Daoy (cell line): ENCODE measurements around the gene VHLL. TPM values are rescaled to one million over a fixed set of nuclear protein-coding genes. Genes with fewer than 3 reads are reported as not detected.
A peak's percentile ranks its signal among the peaks of the same experiment; 100 is the strongest.

Experiments used
- DNase-seq: peaks from one replicate; pipeline ENCODE4 v3.0.0-alpha.2; 2015; ENCODE audit warnings: low read depth
- total RNA-seq: library from RNA; depleted of rRNA; stranded (reverse); fragments of >200 nt; shearing (Covaris generic); gene quantifications from 2 replicates; pipeline ENCODE4 v1.2.3, GENCODE V29; 2014

Gene VHLL
- total RNA-seq, 1 experiment from 2014 or later, result not detected

DNA sequence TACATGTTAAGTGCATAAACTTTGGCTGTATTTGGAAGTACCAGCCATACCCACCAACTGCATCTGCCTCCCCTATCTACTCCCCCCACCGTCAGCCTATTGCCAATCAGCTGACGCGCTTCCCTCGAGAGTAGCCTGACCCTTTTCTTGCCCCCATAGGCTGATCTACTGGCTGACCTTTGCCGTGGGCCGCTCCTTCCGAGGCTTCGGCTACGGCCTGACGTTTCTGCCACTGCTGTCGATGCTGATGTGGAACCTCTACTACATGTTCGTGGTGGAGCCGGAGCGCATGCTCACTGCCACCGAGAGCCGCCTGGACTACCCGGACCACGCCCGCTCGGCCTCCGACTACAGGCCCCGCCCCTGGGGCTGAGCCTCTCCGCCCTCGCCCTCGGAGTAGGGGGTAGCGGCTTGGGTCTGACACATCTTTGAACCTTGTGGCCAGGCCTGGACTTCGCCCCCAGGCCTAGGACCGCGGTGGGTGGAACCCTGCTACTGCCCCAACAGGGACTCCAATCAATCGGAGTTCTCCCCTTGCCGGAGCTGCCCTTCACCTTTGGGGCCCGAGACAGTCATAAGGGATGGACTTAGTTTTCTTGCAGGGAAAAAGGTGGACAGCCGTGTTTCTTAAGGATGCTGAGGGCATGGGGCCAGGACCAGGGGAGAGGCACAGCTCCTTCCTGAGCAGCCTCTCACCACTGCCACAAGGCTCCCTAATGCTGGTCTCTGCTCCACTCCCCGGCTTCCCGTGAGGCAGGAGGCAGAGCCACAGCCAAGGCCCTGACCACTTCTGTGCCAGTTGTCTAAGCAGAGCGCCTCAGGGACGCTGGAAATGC is 7.7 kb downstream of the VHLL start:
- DNase-seq, result peak; percentile 82

DNA sequence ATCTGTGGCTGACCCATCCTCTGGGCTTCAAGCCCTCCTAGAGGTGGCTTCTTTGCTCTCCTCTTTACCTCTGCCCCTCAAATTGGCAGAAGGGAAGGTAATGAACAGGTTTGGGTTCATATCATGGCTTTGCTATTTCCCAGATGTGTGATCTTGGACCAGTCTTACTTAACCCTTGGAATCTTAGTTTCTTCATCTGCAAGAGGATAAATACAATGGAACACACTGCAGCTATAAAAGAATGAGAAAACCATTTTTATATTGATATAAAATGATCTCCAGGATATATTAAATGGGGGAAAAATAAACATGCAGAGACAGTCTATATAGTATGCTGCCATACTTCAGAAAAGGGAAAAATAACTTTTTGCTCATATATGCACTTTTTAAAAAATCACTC is 9.2 kb downstream of the VHLL start:
- DNase-seq, result no peak

DNA sequence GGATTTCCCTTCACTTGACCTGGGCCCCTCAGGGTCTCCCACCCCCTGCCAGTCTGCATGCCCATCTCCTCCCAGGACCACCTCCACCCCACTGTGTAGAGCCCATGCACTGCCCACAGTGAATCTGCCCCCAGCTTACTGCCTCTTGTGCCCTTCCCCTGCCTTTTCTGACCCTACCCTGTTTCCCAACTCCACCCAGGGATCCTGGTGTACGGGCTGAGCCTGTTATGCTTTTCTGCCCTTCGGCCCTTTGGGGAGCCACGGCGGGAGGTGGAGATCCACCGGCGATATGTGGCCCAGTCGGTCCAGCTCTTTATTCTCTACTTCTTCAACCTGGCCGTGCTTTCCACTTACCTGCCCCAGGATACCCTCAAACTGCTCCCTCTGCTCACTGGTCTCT is 13.0 kb downstream of the VHLL start:
- DNase-seq, result no peak

DNA sequence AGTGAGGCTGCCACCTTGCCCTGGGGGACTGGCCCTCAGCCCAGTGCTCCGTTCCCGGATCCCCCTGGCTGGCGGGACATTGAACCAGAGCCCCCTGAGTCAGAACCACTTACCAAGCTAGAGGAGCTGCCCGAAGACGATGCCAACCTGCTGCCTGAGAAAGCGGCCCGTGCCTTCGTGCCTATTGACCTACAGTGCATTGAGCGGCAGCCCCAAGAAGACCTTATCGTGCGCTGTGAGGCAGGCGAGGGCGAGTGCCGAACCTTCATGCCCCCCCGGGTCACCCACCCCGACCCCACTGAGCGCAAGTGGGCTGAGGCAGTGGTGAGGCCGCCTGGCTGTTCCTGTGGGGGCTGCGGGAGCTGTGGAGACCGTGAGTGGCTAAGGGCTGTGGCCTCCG is 13.7 kb downstream of the VHLL start:
- no peak for DNase-seq

DNA sequence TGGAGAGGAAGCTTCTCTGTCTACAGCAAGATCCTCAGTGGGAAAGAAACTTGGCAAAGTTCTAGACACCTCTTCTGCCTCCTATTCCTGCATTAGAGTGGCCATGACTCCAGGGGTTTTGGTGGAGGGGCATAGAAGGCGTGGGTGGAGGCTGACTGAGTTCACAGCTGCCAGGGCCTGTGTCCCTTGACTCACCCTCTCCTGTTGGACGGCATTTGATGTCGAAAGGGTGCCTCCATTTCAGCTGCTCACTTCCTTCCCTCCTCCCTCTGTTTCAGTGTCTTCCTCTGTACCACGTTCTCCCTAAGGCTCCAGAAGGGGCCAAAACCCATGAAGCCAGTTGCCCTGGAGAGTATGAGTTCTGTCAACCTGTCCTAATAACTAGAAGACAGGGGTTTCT is 14.3 kb downstream of the VHLL start:
- no peak for DNase-seq

DNA sequence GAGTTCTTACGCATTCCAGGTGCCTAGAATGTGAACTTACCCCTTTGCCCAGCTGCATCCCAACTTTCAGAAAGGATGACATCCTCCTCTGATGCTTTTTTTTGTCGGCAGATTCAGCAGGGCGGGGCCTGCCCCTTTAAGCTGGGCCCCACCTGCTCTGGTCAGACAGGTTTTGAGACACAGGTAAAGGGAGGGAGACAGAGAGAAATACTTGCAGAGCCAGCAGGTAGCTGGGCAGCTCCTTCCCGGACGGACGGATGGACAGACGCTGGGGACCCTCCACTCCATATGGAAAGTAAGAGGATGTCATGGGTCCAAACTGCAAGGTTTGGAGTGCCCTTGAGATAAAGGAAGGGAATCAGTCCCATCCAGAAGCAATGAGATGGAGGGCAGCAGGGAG is 15.0 kb downstream of the VHLL start, which contains the start of gene TMEM79:
Gene TMEM79, plus strand, starts transcription at position 214 of the 400 bp plus-strand sequence. CDS start 902 bp downstream, outside the sequence.
- DNase-seq, result no peak

DNA sequence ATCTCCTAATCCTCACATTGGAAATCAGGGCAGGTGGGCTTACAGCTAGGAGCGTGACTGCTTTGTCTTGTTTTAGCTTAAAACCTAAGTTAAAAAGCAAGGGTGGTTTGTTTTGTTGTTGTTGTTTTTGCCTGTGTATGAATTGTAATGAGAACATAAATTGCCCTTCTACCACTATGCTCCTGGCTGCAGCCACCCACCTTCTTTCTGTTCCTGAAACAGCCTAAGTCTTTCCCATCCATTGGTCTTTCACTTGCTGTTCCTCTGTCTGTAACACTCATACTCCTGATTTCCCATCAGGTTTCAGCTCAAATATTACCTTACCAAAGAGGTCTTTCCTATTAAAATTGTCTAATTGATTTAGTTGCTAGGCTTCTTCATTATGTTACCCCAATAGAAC is 15.6 kb downstream of the VHLL start:
- no peak for DNase-seq

DNA sequence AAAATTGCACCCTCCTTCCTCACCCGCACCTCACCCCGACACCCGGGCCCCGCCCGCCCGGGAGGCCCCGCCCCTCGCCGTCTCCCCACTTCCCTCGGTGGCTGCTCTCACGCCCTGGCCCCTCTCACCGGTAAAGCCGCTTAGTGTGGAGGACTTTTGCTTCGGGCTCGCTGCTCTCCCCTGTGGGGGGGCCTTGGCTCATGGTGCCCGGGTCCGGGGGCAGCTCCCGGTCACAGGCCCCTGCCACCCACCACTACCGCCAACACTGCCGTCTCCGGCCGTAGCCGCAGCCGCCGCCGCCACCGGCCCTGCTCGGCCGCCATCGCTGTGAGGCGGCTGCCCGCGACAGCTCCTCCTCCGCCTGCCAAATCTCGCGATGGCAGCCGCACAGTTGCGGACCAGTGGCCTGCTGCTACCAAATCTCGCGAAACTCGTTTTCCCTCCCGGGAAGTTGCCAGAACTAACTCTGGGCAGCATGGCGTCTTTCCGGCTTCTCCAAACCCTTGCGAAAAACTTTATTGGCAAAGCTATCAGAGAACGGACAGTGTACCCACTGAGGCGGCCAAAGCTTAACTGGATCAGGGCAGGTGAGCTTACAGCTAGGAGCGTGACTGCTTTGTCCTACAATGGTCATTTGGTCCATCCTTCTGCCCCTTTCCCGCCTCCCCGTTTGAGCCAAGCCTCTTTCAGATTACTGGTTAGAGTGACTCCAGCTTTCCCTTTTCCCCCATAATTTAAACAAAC is 16.5 kb downstream of the VHLL start, which contains the start of gene SMG5:
Gene SMG5, minus strand, starts transcription at position 347 of the 744 bp plus-strand sequence. Its CDS starts 145 bp downstream, at position 202.
- DNase-seq, result peak; percentile 99

DNA sequence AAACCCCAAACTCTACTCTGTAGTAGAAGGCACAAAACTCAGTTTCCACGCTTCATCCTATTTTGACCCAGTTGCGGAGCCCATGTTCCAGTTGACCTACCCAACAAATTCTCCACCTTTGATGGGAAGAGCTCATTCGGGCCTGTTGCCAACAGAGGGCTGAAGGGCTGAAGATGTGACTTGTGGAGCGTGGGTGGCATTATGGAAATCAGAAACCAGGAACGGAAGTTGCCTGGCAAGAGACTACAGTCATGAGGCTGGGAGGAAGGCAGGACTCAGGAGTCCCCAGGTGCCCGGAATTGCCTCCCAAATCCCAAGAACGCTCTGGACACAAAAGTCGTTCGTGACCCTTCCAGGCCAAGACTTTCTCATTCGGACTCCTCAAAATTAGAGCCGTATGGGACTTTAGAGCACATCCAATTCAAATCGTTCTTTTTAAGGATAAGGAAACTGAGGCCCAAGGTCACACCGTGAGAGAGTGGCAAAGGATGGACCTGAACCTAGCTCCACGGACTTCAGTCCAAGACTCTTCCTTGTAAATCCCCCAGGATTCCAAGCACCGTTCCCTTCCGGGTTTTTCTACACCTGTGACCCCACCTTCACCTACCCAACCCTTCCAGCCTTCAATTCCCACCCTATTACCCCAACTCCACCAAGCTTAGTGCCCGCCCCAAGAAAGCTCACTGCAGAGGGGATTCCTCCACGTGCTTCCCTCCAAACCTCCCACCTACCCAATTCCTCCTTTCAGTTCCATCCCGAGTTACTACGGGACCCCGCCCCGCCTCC is 17.2 kb downstream of the VHLL start:
- DNase-seq, result peak; percentile 51

DNA sequence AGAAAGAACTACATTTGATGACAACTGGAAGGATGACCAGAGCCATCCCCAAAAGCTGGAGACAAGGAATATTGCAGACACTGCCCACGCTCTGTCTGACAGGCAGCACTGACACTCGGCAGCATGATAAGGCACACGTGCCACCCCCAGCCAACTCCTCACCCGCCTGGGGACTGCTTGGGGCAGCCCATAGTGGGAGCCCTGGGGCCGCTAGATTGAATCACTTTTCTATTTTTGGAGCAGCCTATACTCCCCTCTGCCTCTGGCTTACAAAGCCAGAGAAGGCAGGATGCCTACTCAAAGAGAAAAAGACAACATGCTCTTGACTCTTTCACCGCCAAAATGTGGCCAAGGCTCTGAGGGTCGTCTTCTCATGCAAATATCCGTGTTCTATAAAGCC is 17.8 kb downstream of the VHLL start:
- DNase-seq, result peak; percentile 48

DNA sequence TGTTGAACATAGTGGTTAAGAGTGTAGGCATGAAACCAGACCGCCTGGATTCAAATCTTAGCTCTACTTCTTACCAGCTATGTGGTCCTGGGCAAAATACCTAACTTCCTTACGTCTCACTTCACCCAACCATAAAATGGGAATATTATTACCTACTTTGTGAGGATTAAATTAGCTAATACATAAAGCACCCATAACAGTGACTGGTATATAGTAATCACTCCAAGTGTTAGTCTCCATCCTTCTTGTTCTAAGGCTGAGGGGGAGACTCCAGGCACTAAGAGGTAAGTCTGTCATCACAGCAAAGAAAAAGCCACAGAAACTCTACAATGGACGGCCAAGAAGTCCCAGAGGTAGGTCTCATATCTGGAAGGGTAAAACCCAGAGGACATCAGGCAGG is 19.3 kb downstream of the VHLL start:
- DNase-seq, result no peak

DNA sequence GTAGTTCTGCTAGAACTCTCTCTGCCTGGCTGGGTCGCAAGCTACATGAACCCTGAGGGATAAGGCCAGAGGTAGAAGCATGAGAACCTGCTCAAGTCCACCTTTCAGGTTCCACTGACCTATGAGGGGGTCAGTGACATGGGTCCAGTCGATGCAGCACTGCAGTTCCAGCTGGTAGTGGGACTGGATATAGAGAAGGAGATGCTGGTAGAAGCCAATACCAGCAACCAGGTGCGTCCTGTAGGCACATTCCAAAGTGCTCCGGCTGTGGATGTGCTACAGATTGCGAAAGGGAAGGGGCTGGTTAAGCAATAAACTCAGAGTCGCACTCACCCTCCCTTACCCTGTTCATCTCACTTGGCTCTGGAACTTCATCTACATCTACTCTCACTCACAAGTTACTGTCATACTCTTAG is 22.1 kb downstream of the VHLL start:
- DNase-seq, result no peak

DNA sequence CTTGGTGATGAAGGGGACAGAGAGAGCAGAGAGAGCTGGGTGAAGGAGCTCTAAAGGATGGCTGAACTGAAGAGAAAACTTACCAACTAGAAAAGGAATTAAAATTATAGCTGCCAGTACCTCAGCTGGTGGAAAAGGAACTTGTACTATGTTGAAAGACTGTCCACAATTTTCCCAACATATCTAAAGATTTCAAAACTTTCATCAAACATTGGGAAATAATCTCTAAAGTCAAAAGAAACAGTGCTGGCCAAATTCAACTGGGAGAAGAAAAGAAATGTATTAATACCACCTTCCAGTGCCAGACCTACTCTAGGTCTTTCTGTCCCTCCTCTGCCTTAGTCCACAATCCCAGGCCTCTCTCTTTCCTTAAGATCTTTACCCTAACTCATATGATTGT is 22.6 kb downstream of the VHLL start:
- DNase-seq, result no peak

DNA sequence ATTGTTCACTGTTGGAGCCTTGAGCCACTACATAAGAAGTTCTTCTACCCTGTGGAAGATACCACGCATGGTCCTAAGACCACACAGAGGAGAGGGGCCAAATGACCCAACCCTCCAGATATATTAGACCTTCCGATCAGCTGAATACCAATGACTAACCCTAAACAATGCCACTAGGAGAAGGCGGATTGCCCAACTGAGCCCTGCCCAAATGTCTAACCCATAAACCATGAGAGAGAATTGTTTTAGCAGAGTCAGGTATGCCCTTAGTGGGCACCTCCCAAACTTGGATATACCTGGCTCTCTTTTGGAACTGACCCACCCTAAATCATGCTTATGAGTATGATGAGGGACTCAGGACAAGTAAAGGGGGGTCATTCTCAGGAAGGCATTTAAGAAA is 28.8 kb downstream of the VHLL start:
- no peak for DNase-seq

DNA sequence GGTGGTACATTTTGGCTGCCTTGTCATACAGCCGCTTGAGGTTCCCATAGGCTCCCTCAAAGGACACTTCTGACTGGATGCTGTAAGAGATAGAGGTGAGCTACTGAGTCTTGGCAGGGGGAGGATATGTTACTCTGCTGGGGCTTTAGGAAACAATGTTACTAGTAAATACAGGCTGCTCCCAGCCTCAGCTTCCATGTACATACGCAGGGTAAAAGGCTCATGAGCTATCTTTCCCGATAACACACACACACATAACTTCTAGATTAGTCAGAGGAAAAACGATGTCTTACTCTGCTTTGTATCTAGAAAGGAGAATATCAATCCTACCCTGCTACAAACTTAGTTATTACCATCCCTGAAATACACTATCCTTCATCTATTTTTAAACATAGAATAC is 30.8 kb downstream of the VHLL start:
- no peak for DNase-seq

DNA sequence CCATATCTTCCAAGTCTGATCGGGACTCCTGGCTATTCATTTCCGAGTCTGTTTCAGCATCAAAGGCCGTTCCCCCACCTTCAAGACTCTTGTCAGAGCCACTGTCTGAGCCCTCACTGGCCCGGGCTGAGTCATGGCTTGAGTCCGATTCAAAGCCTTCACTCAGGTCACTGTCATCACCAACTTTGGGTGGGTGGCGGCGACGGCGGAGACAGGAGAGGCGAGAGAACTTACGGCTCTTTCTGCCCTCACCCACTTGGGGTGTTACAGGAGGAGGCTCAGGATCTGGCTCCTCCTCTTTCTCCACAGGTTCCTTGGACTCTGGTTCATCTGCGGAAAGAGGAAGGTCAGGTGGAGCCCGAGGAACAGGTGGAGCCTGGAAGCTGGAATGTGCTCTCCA is 33.1 kb downstream of the VHLL start:
- DNase-seq, result no peak

DNA sequence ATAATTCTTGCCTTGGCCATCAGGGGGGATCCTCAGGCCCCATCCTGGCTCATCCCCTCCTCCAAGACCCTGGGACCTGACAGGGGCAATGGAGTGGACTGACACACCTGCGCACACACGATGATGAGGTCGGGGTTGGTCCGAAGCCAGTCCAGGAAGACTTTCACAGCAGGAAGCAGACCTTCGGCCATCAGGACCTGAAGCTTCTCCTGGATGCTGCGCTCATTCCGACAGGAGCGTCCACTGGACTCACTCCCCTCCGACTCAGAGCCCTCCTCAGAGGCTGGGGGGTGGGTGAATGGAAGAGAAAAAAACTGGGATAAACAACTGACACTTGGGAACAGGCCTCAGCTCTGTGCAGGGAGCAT is 35.8 kb downstream of the VHLL start:
- no peak for DNase-seq

DNA sequence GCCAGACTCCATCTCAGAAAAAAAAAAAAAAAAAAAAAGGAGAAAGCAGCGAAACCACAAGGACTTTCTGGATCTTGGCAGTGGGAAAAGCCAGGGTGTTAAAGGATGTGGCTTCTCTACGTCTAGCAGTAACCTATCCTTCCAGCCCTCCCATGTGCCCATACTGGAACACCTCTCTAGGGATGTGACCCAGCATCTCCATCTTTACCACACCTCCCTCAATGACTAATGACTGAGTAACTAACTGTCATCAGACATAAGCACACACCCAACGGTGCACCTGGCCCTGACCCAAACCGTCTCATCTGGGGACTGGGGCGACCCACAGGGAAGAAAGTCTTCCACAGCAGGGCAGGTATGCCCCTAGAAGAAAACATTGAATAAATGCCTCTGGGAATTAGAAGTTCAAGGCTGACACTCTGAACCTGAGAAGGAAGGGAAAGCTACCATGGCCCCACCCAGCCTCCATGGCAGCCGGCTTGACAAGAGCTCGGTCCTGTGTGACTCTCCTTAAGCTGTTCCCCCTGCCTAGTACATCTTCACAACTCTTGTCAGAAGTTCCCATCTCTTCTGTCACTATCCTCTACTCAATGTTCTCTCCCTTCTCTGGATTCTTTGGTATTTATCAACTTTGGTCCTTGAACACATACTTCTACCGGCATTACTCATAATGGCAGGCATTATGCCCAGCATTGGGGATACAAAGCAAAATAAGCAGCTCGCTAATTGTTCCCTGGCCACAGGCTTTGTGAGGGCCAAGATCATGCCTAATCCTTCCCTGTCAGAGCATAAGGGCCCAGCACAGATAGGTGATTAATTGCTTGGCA is 36.4 kb downstream of the VHLL start:
- DNase-seq, result peak; percentile 86

DNA sequence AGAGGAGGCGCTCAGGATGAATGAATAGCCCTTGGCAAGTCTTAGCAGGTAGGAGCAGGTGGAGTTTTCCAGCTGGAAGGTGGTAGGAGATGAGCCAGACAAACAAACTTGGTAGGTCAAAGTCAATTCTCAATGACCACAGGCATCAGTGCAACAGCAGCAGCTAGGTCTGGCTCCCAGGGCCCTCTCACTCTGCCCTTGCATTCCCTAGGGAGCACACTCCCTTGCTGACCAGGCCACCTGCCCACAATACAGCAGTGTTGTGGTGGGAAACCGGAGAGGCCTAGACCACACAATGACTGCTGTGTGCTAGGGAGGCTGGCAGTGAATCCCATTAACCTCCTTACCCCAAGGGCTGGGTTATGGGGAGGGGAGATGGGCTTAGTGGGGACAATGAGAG is 38.2 kb downstream of the VHLL start:
- no peak for DNase-seq

DNA sequence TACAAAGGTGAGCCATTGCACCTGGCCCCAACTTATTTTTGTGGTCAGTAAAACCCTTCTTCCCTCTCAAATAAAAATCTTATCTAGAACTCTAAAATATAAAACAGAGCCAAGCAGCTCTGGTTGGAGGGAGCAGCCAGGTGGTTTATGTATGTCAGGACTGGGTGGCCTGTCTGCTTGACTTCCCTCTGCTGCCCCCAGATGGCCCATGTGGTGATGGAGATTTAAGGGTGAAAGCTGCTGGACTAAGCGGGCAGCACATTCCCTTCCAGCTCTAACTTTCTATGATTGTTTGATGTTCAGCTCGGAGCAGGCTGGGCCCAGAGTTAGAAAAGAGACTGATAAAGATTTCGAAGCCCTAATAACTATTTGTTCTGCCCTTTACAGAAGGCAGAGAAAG is 39.3 kb downstream of the VHLL start:
- DNase-seq, result no peak

DNA sequence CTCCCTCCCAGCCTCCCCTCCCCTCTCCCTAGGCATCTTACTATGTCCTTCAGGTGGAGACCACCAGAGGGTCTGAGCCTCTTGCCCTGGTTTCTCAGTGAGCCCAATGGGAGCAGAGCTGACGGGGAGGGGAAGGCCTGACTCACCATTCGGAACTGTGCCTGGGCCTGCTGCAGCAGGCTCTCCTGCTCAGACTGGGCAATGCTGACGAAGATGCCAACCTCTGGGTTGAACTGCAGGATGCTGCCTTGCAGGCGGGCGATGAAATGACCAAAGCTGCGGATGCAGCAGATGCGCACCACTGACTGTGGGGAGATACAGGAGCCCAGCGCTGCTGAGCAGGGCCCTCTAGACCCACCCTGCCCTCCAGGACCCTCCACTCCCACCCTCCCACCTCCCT is 40.2 kb downstream of the VHLL start:
- no peak for DNase-seq
